GM12878 (cell line): ENCODE results near the gene C16orf78. TPM values are rescaled to one million over a fixed set of nuclear protein-coding genes. Genes with fewer than 3 reads are reported as not detected.

Source experiments
- ATAC-seq: fragments of 200-7000 bp; cut with Tn5 transposase; 3 replicates; pipeline ENCODE4 v1.9.1; 2020; ENCODE audit warnings: mild to moderate bottlenecking, moderate library complexity
- Bru-seq: library from RNA; stranded (reverse); fragments of 400-500 nt; gene quantifications from one replicate; lab custom pipeline; 2021; lab: Mats Ljungman, UMichigan
- BruChase-seq, 2 experiments: library from RNA; stranded (reverse); fragments of 400-500 nt; gene quantifications; one replicate each; lab custom pipeline; 2021; lab: Mats Ljungman, UMichigan
- BruUV-seq: library from RNA; stranded (reverse); fragments of 400-500 nt; replicated peaks from 2 replicates; lab custom pipeline; 2021; lab: Mats Ljungman, UMichigan
- CTCF ChIA-PET: fragments of 300-600 bp; sonication (Branson Sonifier 250); formaldehyde crosslinking; extraction: SDS; loops from one replicate; lab custom pipeline; 2021; ENCODE audit warnings: inconsistent platforms; lab: Yijun Ruan, JAX
- POLR2A ChIA-PET: fragments of 350-600 bp; formaldehyde crosslinking; extraction: SDS; loops from one replicate; lab custom pipeline; 2021; ENCODE audit warnings: inconsistent platforms; lab: Charles Lee
- RAD21 ChIA-PET: fragments of 300-600 bp; sonication (Branson Sonifier 250); formaldehyde crosslinking; loops from one replicate; lab custom pipeline; 2023; ENCODE audit warnings: antibody characterized with exemption; ENCODE audit not compliant: unreplicated experiment; lab: Charles Lee
- SMC1A ChIA-PET: fragments of 300-600 bp; sonication (Branson Sonifier 250); formaldehyde crosslinking; loops from one replicate; lab custom pipeline; 2023; ENCODE audit not compliant: unreplicated experiment, uncharacterized antibody; lab: Charles Lee
- DNase-seq: peaks from one replicate; pipeline ENCODE4 v3.0.0-alpha.2; 2011; ENCODE audit warnings: low read depth, low spot score
- FAIRE-seq: peaks from 3 replicates; lab custom pipeline; 2011; peaks lifted over from hg19 to GRCh38; lab: Jason Lieb, UNC
- H2AFZ ChIP-seq: 2 replicates; pipeline ENCODE4 v1.6.0; 2011; ENCODE audit warnings: low read depth, low read length, control low read depth; ENCODE audit not compliant: control insufficient read depth
- H3K27ac ChIP-seq: 2 replicates; pipeline ENCODE4 v1.5.1; 2011; ENCODE audit warnings: control low read depth; ENCODE audit not compliant: control insufficient read depth, insufficient read depth
- H3K27me3 ChIP-seq, 2 experiments: replicated peaks in 1 of 2; 2 replicates each; pipeline versions ENCODE4 v1.6.0 to v1.6.1; 2011; ENCODE audit warnings: low read length in 1 of 2; ENCODE audit not compliant: control insufficient read depth in 2 of 2, insufficient read depth in 2 of 2
- H3K36me3 ChIP-seq, 2 experiments: 2 replicates each; pipeline ENCODE4 v1.5.1; 2011; ENCODE audit warnings: low read length in 1 of 2; ENCODE audit not compliant: control insufficient read depth in 2 of 2, insufficient read depth in 2 of 2
- H3K4me1 ChIP-seq: 2 replicates; pipeline ENCODE4 v1.6.1; 2011; ENCODE audit warnings: mild to moderate bottlenecking, low read length, moderate library complexity, mixed read lengths; ENCODE audit not compliant: control insufficient read depth, insufficient read depth
- H3K4me2 ChIP-seq: 2 replicates; pipeline ENCODE4 v1.6.0; 2011; ENCODE audit warnings: control low read depth; ENCODE audit not compliant: control insufficient read depth, insufficient read depth
- H3K4me3 ChIP-seq: fragments of 200-600 bp; sonication (generic); 2 replicates; pipeline ENCODE4 v1.5.1; 2016
- H3K79me2 ChIP-seq: 2 replicates; pipeline ENCODE4 v1.6.0; 2011; ENCODE audit warnings: low read length; ENCODE audit not compliant: control insufficient read depth, insufficient read depth
- H3K9ac ChIP-seq: 2 replicates; pipeline ENCODE4 v1.8.0; 2011; ENCODE audit warnings: low read length, control low read depth, mixed read lengths; ENCODE audit not compliant: control insufficient read depth, insufficient read depth
- H3K9me3 ChIP-seq: replicated peaks from 3 replicates; pipeline ENCODE4 v1.5.1; 2011; ENCODE audit warnings: mild to moderate bottlenecking, low read length; ENCODE audit not compliant: control insufficient read depth, insufficient read depth
- H4K20me1 ChIP-seq: 2 replicates; pipeline ENCODE4 v1.6.0; 2011; ENCODE audit not compliant: control insufficient read depth, insufficient read depth
- BCL11A ChIP-seq: IDR thresholded peaks from 2 replicates; pipeline ENCODE4 v1.6.1; 2011; ENCODE audit warnings: low read depth, low read length
- BMI1 ChIP-seq: fragments of 450-650 bp; IDR thresholded peaks from 2 replicates; pipeline ENCODE4 v1.6.1; 2016; ENCODE audit warnings: mild to moderate bottlenecking, moderate library complexity, borderline replicate concordance
- CBX3 ChIP-seq: fragments of 200-600 bp; sonication (generic); IDR thresholded peaks from 2 replicates; pipeline ENCODE4 v1.6.1; 2016; ENCODE audit warnings: low read depth, borderline replicate concordance
- CBX5 ChIP-seq: sonication (generic); IDR thresholded peaks from 2 replicates; pipeline ENCODE4 v1.6.1; 2016; ENCODE audit warnings: low read depth, moderate library complexity, mild to moderate bottlenecking, inconsistent platforms
- DPF2 ChIP-seq: fragments of 450-650 bp; IDR thresholded peaks from 2 replicates; pipeline ENCODE4 v1.6.1; 2017; ENCODE audit warnings: mild to moderate bottlenecking
- FOXK2 ChIP-seq: fragments of 450-650 bp; IDR thresholded peaks from 2 replicates; pipeline ENCODE4 v1.6.1; 2017; ENCODE audit warnings: mild to moderate bottlenecking, moderate library complexity
- HCFC1 ChIP-seq: fragments of 150-350 bp; IDR thresholded peaks from 2 replicates; pipeline ENCODE4 v1.6.1; 2014; ENCODE audit warnings: low read length
- LARP7 ChIP-seq: fragments of 450-650 bp; IDR thresholded peaks from 2 replicates; pipeline ENCODE4 v1.6.1; 2017; ENCODE audit warnings: mild to moderate bottlenecking
- RBBP5 ChIP-seq: fragments of 200-600 bp; sonication (generic); conservative IDR thresholded peaks from 2 replicates; pipeline ENCODE4 v1.6.1; 2016
- RCOR1 ChIP-seq: conservative IDR thresholded peaks from 2 replicates; pipeline ENCODE4 v1.6.1; 2012; ENCODE audit warnings: low read depth, low read length, improper control_type of control experiment
- RFX5 ChIP-seq: IDR thresholded peaks from 2 replicates; pipeline ENCODE4 v1.6.1; 2011; ENCODE audit warnings: low read depth, low read length, improper control_type of control experiment
- SMAD5 ChIP-seq: IDR thresholded peaks from 2 replicates; pipeline ENCODE4 v1.6.1; 2016; ENCODE audit warnings: antibody characterized with exemption, low read depth
- SUPT20H ChIP-seq: IDR thresholded peaks from 2 replicates; pipeline ENCODE4 v1.6.1; 2011; ENCODE audit warnings: low read depth, mild to moderate bottlenecking, low read length, moderate library complexity, borderline replicate concordance; ENCODE audit not compliant: control insufficient read depth
- WRNIP1 ChIP-seq: IDR thresholded peaks from 2 replicates; pipeline ENCODE4 v1.6.1; 2011; ENCODE audit warnings: low read depth, low read length, improper control_type of control experiment, borderline replicate concordance
- WGBS: methylation state at CpG from one replicate; pipeline ENCODE4 v1.1.6; 2016; ENCODE audit warnings: low lambda C conversion rate; ENCODE audit not compliant: insufficient replicate concordance, insufficient coverage; ENCODE audit errors: missing lambda C conversion rate; 5-methylcytosine and 5-hydroxymethylcytosine counted together
- in situ Hi-C: fragments of 300-500 bp; cut with MboI; formaldehyde crosslinking; loops from 9 replicates; pipeline ENCODE4 v1.14.3; 2018; ENCODE audit warnings: mixed read lengths
- intact Hi-C: fragments of 100-400 bp; cut with micrococcal nuclease; formaldehyde crosslinking; loops from one replicate; pipeline ENCODE4 v1.14.2; 2022; ENCODE audit not compliant: unreplicated experiment
- long read RNA-seq, 2 experiments: library from polyadenylated mRNA; unstranded; transcript quantifications; one replicate each; pipeline ENCODE4 v2.0.0, GENCODE V29; 2019 to 2020
- polyA minus RNA-seq, 3 experiments: library from RNA; depleted of rRNA, polyadenylated mRNA; stranded (reverse); fragments of >200 nt; gene quantifications; 2 replicates each; pipeline ENCODE4 v1.2.3, GENCODE V29; 2011
- polyA plus RNA-seq, 11 experiments: library from polyadenylated mRNA; depleted of rRNA in 4 of 11; unstranded in 6 of 11; stranded (reverse) in 5 of 11; fragments of >200 nt; fragmentation: Nextera tagmentation in 4 of 11; fragmentation: Illumina TruSeq in 1 of 11; extraction: Ambion mirVana in 4 of 11; extraction: Trizol in 1 of 11; gene quantifications; 1 replicate in 1 of 11; 2 replicates in 10 of 11; pipeline versions ENCODE4 v1.2.1 to v1.2.3, GENCODE V29; 2011 to 2016; ENCODE audit warnings: inconsistent platforms in 2 of 11, missing spikeins in 2 of 11, low read depth in 1 of 11
- total RNA-seq, 4 experiments: library from RNA; depleted of rRNA in 3 of 4; stranded (reverse); fragments of >200 nt in 3 of 4; fragmentation: Illumina TruSeq in 1 of 4; extraction: Trizol in 1 of 4; gene quantifications; 2 replicates each; pipeline versions ENCODE4 v1.2.1 to v1.2.3, GENCODE V29; 2013 to 2021
- TF ChIP-seq, protein P1 (sequence below): fragments of 450-650 bp; IDR thresholded peaks from 2 replicates; pipeline ENCODE4 v1.6.1; 2017; ENCODE audit warnings: low read depth, mild to moderate bottlenecking, moderate library complexity
- TF ChIP-seq, protein P2 (sequence below): IDR thresholded peaks from 2 replicates; pipeline ENCODE4 v1.6.1; 2011; ENCODE audit warnings: mild to moderate bottlenecking, low read depth, low read length, moderate library complexity; ENCODE audit not compliant: insufficient replicate concordance
- TF ChIP-seq, protein P3 (sequence below): fragments of 450-650 bp; IDR thresholded peaks from 2 replicates; pipeline ENCODE4 v1.6.1; 2017; ENCODE audit warnings: mild to moderate bottlenecking, moderate library complexity

The C16orf78 gene
- total RNA-seq (2013; cell fraction: nucleolus; rRNA removed): not detected in 2 replicates
- total RNA-seq (2014; rRNA removed) (not detected in 2 replicates), total RNA-seq (2014; rRNA removed; fragmentation: Illumina TruSeq; extraction: Trizol) (not detected in 2 replicates), total RNA-seq (2021) (not detected in 2 replicates), polyA plus RNA-seq (2011; rRNA removed) (not detected in 2 replicates), polyA plus RNA-seq (2014; fragmentation: Illumina TruSeq; extraction: Trizol) (not detected in 2 replicates), polyA plus RNA-seq (2014; fragmentation: Nextera tagmentation; extraction: Ambion mirVana) (not detected), polyA plus RNA-seq (2014; rRNA removed) (not detected in 2 replicates), polyA plus RNA-seq (2016; fragmentation: Nextera tagmentation; extraction: Ambion mirVana) (not detected), polyA minus RNA-seq (2011; rRNA and poly(A)+ RNA removed) (not detected in 2 replicates), Bru-seq, nascent RNA (not detected), BruChase-seq, experiment 1, labeled RNA remaining after a 6-hour chase (not detected), BruChase-seq, experiment 2, labeled RNA remaining after a 2-hour chase (not detected)
- not detected for polyA plus RNA-seq (2011; ENCODE audit: low read depth)
- polyA plus RNA-seq (2011; cell fraction: cytosol; rRNA removed): not detected in 2 replicates
- not detected in 2 replicates for polyA plus RNA-seq (2011; cell fraction: nucleus; rRNA removed)
- polyA plus RNA-seq (2012): not detected in 2 replicates
- polyA minus RNA-seq (2011; cell fraction: cytosol; rRNA and poly(A)+ RNA removed): not detected in 2 replicates
- not detected in 2 replicates for polyA minus RNA-seq (2011; cell fraction: nucleus; rRNA and poly(A)+ RNA removed)
- long read RNA-seq, experiment 1: 0 reads
- long read RNA-seq, experiment 2: 0 reads

- ChIA-PET CTCF (no interaction called here), RAD21 (no interaction called here), POLR2A (no interaction called here), SMC1A (no interaction called here)
- Histone ChIP-seq H3K9ac (no peak within 1 kb of the TSS), H3K36me3 (no peaks in the 10 kb centered on the region), H4K20me1 (no peaks in the 10 kb centered on the region), H2AFZ (no peak within 1 kb of the TSS), H3K27ac (no peak within 1 kb of the TSS), H3K79me2 (no peaks in the 10 kb centered on the region), H3K4me1 (no peaks in the 10 kb centered on the region), H3K4me3 (no peak within 1 kb of the TSS), H3K9me3 (no peaks in the 10 kb centered on the region; the same call in 2 of the 3 replicates), H3K27me3 (no peaks in the 10 kb centered on the region; a peak in 1 of 4 replicates), H3K4me2 (no peak within 1 kb of the TSS)
- DNase-seq (no peak), FAIRE-seq (no peak), ATAC-seq (no peak)
- 38% methylated on average over 4 of the region's 4 CpGs for WGBS
- in situ Hi-C loops (no loop called here), intact Hi-C loops (no loop called here)
- no TSS peak for BruUV-seq
- TF ChIP-seq RCOR1: no peak
- TF ChIP-seq, protein P1, sequence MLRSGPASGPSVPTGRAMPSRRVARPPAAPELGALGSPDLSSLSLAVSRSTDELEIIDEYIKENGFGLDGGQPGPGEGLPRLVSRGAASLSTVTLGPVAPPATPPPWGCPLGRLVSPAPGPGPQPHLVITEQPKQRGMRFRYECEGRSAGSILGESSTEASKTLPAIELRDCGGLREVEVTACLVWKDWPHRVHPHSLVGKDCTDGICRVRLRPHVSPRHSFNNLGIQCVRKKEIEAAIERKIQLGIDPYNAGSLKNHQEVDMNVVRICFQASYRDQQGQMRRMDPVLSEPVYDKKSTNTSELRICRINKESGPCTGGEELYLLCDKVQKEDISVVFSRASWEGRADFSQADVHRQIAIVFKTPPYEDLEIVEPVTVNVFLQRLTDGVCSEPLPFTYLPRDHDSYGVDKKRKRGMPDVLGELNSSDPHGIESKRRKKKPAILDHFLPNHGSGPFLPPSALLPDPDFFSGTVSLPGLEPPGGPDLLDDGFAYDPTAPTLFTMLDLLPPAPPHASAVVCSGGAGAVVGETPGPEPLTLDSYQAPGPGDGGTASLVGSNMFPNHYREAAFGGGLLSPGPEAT: no peak
- TF ChIP-seq CBX5: no peak
- TF ChIP-seq SUPT20H: no peak
- TF ChIP-seq WRNIP1: no peak
- no peak for TF ChIP-seq CBX3
- TF ChIP-seq SMAD5: no peak
- TF ChIP-seq RBBP5: no peak
- no peak for TF ChIP-seq HCFC1
- TF ChIP-seq FOXK2: no peak
- no peak for TF ChIP-seq LARP7
- no peak for TF ChIP-seq RFX5
- TF ChIP-seq, protein P2, sequence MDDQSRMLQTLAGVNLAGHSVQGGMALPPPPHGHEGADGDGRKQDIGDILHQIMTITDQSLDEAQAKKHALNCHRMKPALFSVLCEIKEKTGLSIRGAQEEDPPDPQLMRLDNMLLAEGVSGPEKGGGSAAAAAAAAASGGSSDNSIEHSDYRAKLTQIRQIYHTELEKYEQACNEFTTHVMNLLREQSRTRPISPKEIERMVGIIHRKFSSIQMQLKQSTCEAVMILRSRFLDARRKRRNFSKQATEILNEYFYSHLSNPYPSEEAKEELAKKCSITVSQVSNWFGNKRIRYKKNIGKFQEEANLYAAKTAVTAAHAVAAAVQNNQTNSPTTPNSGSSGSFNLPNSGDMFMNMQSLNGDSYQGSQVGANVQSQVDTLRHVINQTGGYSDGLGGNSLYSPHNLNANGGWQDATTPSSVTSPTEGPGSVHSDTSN: no peak
- no peak for TF ChIP-seq BCL11A
- no peak for TF ChIP-seq DPF2
- TF ChIP-seq, protein P3, sequence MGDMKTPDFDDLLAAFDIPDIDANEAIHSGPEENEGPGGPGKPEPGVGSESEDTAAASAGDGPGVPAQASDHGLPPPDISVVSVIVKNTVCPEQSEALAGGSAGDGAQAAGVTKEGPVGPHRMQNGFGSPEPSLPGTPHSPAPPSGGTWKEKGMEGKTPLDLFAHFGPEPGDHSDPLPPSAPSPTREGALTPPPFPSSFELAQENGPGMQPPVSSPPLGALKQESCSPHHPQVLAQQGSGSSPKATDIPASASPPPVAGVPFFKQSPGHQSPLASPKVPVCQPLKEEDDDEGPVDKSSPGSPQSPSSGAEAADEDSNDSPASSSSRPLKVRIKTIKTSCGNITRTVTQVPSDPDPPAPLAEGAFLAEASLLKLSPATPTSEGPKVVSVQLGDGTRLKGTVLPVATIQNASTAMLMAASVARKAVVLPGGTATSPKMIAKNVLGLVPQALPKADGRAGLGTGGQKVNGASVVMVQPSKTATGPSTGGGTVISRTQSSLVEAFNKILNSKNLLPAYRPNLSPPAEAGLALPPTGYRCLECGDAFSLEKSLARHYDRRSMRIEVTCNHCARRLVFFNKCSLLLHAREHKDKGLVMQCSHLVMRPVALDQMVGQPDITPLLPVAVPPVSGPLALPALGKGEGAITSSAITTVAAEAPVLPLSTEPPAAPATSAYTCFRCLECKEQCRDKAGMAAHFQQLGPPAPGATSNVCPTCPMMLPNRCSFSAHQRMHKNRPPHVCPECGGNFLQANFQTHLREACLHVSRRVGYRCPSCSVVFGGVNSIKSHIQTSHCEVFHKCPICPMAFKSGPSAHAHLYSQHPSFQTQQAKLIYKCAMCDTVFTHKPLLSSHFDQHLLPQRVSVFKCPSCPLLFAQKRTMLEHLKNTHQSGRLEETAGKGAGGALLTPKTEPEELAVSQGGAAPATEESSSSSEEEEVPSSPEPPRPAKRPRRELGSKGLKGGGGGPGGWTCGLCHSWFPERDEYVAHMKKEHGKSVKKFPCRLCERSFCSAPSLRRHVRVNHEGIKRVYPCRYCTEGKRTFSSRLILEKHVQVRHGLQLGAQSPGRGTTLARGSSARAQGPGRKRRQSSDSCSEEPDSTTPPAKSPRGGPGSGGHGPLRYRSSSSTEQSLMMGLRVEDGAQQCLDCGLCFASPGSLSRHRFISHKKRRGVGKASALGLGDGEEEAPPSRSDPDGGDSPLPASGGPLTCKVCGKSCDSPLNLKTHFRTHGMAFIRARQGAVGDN: no peak
- no peak for TF ChIP-seq BMI1
Observed at GRCh38 chr16:49373504-49373903, at the start of gene C16orf78. C16orf78 (plus strand) TSS chr16:49373804; CDS start chr16:49373940, 136 bp downstream.
